NCI-H460 (cell line): Measurements from ENCODE around the gene PRKN. TPM values are rescaled to one million over a fixed set of nuclear protein-coding genes. Genes with fewer than 3 reads are reported as not detected.

Experiments
- DNase-seq: peaks from one replicate; pipeline ENCODE4 v3.0.0-alpha.2; 2016; ENCODE audit warnings: low read depth; ENCODE audit errors: extremely low read depth
- total RNA-seq: library from RNA; depleted of rRNA; stranded (reverse); fragments of >200 nt; shearing (Covaris generic); gene quantifications from 2 replicates; pipeline ENCODE4 v1.2.3, GENCODE V29; 2014

The PRKN gene
- total RNA-seq, 1 experiment from 2014 or later: 20.4 TPM

- no peak for DNase-seq
These were observed 1011.4 kb downstream of the PRKN start for GRCh38 chr6:161716176-161716575.

DNA sequence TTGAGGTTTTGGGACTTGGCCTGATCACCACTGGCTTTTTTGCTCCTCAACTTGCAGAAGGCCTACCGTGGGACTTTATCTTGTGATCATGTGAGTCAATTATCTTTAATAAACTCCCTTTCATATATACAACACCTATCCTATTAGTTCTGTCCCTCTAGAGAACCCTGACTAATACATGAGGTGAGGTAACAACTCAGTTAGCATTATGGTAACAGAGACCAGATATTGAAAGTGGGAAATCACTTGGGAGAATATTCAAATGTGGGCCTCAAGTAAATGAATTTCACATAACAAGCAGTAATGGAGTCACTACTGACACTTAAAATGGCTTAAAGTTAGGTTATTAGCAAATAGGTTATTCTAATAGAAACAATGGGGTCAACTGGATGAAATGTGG is 1015.6 kb downstream of the PRKN start:
- DNase-seq: no peak

DNA sequence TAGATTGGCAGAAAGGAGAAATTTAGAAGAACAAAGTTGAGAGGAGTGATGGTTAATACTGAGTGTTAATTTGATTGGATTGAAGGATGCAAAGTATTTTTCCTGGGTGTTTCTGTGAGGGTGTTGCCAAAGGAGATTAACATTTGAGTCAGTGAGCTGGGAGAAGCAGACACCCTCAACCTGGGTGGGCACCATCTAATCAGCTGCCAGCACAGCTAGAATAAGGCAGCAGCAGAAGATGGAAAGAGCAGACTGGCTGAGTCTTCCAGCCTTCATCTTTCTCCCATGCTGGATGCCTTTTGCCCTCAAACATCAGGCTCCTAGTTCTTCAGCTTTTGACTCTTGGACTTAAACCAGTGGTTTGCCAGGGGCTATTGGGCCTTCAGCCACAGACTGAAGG is 1016.1 kb downstream of the PRKN start:
- no peak for DNase-seq

DNA sequence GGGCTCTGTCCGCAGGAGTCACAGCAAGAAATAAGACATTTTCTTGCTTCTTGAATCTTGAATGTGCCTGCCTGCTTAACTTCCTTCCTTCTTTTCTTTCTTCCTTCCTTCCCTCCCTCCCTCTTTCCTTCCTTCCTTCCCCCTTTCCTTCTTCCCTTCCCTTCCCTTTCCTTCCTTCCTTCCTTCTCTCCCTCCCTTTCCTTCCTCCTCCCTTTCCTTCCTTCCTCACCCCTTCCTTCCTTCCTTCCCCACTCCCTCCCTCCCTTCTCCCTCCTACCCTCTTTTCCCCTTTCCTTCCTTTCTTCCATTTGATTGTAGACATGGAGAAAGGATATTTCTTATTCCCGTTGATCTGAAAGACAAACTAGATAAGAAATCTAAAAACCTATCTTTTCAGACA is 1016.9 kb downstream of the PRKN start:
- no peak for DNase-seq

GRCh38 chr6:161701056-161701455 is 1026.5 kb downstream of the PRKN start:
- DNase-seq: no peak

- no peak for DNase-seq
These were observed 1030.8 kb downstream of the PRKN start for GRCh38 chr6:161696801-161697200.

- DNase-seq: no peak
These were observed 1032.6 kb downstream of the PRKN start for GRCh38 chr6:161694995-161695394.

DNA sequence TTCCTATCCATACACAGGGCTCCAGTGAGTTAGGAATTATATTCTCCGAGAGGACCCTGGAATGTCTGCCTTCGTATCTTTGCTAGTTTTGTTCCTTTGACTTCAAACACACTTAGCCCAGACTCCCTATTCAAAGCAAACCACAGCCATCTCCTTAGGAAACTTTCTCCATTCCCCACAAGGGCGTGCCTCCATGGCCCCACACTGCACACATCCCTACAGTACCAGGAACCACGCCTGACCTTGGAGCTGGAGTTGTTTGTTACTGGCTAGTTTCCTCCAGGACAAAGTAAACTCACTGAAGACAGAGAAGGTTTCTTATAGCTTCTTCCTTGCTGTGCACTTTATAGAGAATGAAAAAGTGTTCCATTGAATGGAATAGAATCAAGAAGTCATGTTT is 1040.9 kb downstream of the PRKN start:
- no peak for DNase-seq

DNA sequence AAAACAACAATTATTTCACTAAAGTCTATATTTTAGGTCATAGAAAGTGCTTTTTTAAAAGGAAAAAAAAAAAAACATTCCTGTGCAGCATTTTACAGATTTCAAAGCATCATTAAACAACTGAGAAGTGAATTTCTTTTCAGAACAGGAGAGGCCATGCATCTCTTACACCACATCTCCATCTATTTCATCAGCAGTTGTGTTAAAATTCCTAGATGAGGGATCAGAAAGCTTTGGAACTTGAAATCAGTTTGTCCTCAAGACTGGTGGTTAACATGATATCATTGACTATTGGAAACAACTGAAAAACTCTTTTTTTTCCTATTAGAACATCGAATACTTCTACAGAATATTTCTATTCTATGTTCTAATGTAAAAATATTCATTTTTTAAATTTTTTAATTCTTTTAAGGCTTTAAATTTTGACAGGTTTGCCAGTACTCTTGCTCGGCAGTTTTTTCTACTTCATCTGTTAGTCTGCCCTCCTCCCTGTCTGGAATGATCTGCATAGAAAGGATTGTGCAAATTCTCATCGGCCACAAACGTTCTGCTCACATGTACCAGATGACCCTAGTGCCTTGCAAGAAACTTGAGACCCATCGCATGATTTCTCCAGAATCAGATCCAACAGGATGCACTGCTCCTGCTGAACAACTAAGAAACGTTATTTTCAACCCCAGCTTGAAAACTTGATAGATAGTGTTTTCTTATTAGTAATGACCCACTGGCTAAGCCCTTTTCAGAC is 1042.7 kb downstream of the PRKN start:
- DNase-seq: peak; percentile 13

DNA sequence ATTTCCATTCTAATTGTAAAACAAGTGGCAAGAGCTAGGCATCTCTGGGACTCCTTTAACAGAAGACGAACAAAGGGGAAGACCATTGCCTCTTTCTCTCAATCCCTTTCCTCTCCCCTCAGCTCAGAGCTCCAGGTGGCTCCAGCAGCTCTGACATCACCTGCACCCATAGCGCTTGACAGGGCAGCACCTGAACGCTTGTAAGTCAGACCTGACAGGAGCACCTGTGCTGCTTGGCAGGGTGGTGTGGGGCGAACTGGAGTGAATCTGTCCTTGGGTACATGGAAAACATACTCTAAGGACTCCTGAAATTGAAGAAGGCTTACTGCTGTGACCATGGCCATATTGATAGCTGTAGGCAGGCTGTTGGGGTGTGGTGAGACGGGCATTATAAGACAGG is 1044.2 kb downstream of the PRKN start:
- DNase-seq: no peak

DNA sequence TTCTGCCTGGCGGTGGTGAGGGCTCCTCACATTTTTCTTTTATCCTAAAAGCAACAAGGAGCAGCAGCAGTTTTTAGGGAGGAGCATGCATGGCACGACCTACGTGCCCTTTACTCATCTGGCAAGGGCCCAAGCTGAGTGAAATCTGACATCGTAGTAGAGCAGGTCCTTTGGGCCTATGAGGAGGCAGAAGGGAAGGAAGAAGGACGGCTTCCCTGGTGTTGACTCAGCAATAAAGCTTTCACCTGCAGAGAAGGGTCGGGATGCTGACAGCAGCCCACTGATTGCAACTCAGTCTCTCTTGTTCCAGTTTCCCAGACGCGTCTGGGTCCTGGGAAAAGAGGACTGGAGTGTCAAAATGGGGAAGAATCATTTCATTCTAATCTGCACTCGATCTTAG is 1044.6 kb downstream of the PRKN start:
- no peak for DNase-seq

DNA sequence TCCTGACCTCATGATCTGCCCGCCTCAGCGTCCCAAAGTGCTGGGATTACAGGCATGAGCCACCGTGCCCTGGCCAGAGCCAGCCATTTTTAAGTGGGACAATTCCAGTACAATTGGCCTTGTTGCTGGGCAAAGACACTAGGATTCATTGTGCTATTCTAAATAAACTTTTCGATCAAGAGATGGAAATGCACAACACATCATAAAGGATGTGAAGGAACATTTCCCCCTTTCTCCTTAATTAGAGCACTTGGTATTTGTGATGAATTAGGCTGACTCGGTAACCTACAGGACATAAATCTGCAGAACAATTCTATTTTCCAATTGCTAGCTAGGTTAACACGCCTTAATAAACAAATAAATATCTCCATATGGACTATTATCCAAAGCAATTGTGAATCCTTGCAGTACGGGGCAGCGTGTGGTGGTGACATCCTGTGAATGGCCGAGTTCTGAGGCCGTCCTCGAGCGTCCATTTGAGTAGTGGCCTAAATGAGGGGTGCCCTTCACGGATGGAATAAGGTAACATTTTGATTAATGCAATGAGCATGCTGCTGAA is 1047.5 kb downstream of the PRKN start:
- DNase-seq: no peak

GRCh38 chr6:161677188-161677587 is 1050.4 kb downstream of the PRKN start:
- no peak for DNase-seq

GRCh38 chr6:161676586-161676985 is 1051.0 kb downstream of the PRKN start:
- DNase-seq: no peak

GRCh38 chr6:161674930-161675682 is 1052.5 kb downstream of the PRKN start:
- DNase-seq: no peak

DNA sequence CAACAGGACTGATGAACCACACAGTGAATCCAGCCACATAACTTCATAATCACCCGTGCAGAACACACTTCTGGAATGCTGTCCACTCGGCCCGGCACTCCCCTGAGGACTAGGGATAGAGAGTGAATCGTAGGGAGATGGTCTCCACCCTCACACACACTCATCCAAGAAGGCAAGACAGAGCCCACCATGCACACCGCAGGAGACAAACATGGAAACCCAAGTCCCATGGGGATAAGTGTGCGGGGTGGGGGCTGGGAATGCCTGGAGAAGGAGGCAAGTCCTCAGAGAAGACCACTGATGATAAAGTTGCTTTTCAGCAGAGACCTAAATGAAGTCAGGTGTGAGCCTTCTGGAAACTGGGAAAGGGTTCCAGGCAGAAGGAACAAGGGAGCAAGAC is 1054.5 kb downstream of the PRKN start:
- no peak for DNase-seq

- DNase-seq: no peak
These were observed 1056.4 kb downstream of the PRKN start for GRCh38 chr6:161671117-161671516.

DNA sequence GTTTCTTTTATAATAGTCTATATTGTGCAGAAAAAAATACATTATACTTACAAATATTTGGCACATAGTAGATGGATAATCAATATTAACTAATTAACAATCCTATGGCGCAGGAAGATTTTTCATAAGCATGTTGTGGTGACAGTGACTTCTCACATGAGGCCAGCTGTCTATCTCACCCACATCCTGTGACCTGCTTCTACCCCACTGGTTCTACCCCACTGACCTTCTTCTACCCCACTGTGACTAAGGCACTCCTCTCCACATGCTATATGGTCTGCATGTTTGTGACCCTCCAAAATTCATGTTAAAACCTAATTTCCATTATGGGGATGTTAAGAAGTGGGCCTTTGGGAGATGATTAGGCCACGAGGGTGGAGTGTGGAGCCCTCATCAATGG is 1058.9 kb downstream of the PRKN start:
- no peak for DNase-seq

GRCh38 chr6:161667957-161668356 is 1059.6 kb downstream of the PRKN start:
- no peak for DNase-seq

GRCh38 chr6:161663682-161664081 is 1063.9 kb downstream of the PRKN start:
- no peak for DNase-seq

DNA sequence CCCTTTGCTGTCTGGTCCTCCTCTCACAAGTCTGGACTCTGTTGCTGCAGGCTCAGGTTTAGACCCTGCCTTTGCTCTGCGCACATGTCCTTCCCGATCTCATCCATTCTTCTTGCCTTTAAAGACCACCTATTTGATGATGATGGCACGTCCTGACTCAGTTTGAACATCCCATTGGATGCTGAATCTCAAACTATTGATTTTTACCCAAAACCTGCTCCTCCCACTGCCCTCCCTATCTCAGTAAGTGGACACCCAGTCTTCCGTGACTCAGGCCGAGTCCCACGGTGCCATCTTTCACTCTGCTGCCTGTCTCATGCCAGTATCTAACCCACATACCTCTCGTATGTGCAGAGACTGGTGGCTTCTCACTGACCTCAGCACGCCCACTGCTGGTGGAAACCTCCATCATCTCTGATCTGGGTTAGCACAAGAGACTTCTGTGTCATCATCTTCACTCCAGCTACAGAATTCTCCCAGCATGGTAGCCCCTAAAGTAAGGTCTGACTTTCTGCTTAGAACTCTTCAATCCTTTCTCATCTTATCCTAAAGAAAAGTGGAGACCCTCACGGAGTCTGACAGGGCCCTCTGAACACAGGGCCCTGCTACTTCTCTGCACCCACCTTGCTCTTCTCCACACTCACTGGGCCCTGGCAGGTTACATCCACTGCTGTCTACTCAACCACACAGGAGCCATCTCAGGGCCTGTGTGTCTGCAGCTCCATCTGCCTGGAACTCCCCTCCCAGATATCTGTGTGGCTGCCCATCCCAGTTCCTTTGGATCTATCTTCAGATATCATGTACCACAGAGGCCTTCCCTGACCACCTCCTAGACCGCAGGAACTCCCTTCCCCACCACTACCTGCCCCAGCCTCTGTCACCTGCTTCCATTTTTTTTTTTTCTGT is 1066.6 kb downstream of the PRKN start:
- DNase-seq: no peak
